HT-29 (cell line): ENCODE data around the gene HSD17B4. TPM values are rescaled to one million over a fixed set of nuclear protein-coding genes. Genes with fewer than 3 reads are reported as not detected.
"Not testable (repeated sequence)": the region's sequence is repeated elsewhere in the genome, so short reads cannot be mapped to it uniquely, and the experiment has no call there.

Experiments used
- DNase-seq: peaks from one replicate; pipeline ENCODE4 v3.0.0-alpha.2; 2015; ENCODE audit warnings: low spot score
- total RNA-seq: library from RNA; depleted of rRNA; stranded (reverse); fragments of >200 nt; shearing (Covaris generic); gene quantifications from 2 replicates; pipeline ENCODE4 v1.2.3, GENCODE V29; 2014

Gene HSD17B4
- total RNA-seq, 1 experiment from 2014 or later, result 156 TPM

- DNase-seq, result not testable (repeated sequence)
Measured at GRCh38 chr5:119428574-119428973, 23.7 kb upstream of the HSD17B4 start.

- DNase-seq, result not testable (repeated sequence)
Measured at GRCh38 chr5:119432674-119433237, 19.5 kb upstream of the HSD17B4 start.

GRCh38 chr5:119435436-119436132 lies 16.7 kb upstream of the HSD17B4 start:
- DNase-seq, result peak; percentile 77

- DNase-seq, result not testable (repeated sequence)
Measured at GRCh38 chr5:119437785-119438586, 14.3 kb upstream of the HSD17B4 start.

- DNase-seq, result not testable (repeated sequence)
Measured at GRCh38 chr5:119438587-119438917, 13.7 kb upstream of the HSD17B4 start.

GRCh38 chr5:119439140-119439631 lies 13.1 kb upstream of the HSD17B4 start:
- peak; percentile 69 for DNase-seq

- not testable (repeated sequence) for DNase-seq
Measured at GRCh38 chr5:119439632-119440031, 12.7 kb upstream of the HSD17B4 start.

GRCh38 chr5:119444643-119445042 lies 7.7 kb upstream of the HSD17B4 start:
- DNase-seq, result not testable (repeated sequence)

GRCh38 chr5:119445544-119445943 lies 6.8 kb upstream of the HSD17B4 start:
- no peak for DNase-seq

GRCh38 chr5:119449882-119450281 lies 2.4 kb upstream of the HSD17B4 start:
- DNase-seq, result no peak

GRCh38 chr5:119450627-119451026 lies 1.7 kb upstream of the HSD17B4 start:
- not testable (repeated sequence) for DNase-seq

GRCh38 chr5:119451561-119451960 lies 736 bp upstream of the HSD17B4 start:
- no peak for DNase-seq

GRCh38 chr5:119452060-119452372 lies 281 bp upstream of the HSD17B4 start:
- no peak for DNase-seq

- no peak for DNase-seq
Measured at GRCh38 chr5:119453040-119453373, 710 bp downstream of the HSD17B4 start.

- DNase-seq, result no peak
Measured at GRCh38 chr5:119454171-119454570, 1.9 kb downstream of the HSD17B4 start.

GRCh38 chr5:119458911-119459632 lies 6.8 kb downstream of the HSD17B4 start:
- no peak for DNase-seq

- DNase-seq, result no peak
Measured at GRCh38 chr5:119465640-119466039, 13.3 kb downstream of the HSD17B4 start.

- no peak for DNase-seq
Measured at GRCh38 chr5:119468286-119468685, 16.0 kb downstream of the HSD17B4 start.

- no peak for DNase-seq
Measured at GRCh38 chr5:119470105-119470763, 17.9 kb downstream of the HSD17B4 start.

GRCh38 chr5:119470851-119471451 lies 18.7 kb downstream of the HSD17B4 start:
- peak; percentile 42 for DNase-seq

- no peak for DNase-seq
Measured at GRCh38 chr5:119473241-119473640, 20.9 kb downstream of the HSD17B4 start.
